ENCODE results near the gene GLTP. TPM values are rescaled to one million over a fixed set of nuclear protein-coding genes. Genes with fewer than 3 reads are reported as not detected.

Gene GLTP
- total and polyA plus RNA-seq, 2 of the 13 experiments (the other 11 are each of a cell fraction or from before 2014, with no cell fraction given) = 10.7 to 12.9 TPM

- TF ChIP-seq ZXDC (CRISPR knock-in tag; IDR thresholded peaks at IDR 0.05) (no peak), PAF1 (CRISPR knock-in tag; IDR thresholded peaks at IDR 0.05) (no peak), TOE1 (CRISPR knock-in tag; IDR thresholded peaks at IDR 0.05) (0 out of 2 replicates have a peak, but pooled peaks have one; percentile 62), ZNF264 (CRISPR knock-in tag; IDR thresholded peaks at IDR 0.05) (no peak), ZSCAN21 (CRISPR knock-in tag; IDR thresholded peaks at IDR 0.05; ENCODE audit: borderline replicate concordance) (no peak), ZNF556 (CRISPR knock-in tag; IDR thresholded peaks at IDR 0.05; ENCODE audit: borderline replicate concordance) (peak; percentile 90; the same call in 1 of the 2 replicates), MIER2 (CRISPR knock-in tag; IDR thresholded peaks at IDR 0.05) (0 out of 2 replicates have a peak, but pooled peaks have one; percentile 41), TARDBP (CRISPR knock-in tag; IDR thresholded peaks at IDR 0.05) (peak; percentile 86), HOXA3 (CRISPR knock-in tag; IDR thresholded peaks at IDR 0.05) (peak; percentile 85), ZNF282 (IDR thresholded peaks at IDR 0.05; ENCODE audit: partially characterized antibody) (no peak), CENPT (CRISPR knock-in tag; IDR thresholded peaks at IDR 0.05; ENCODE audit: low read depth) (0 out of 2 replicates have a peak, but pooled peaks have one; percentile 50), ZNF180 (CRISPR knock-in tag; IDR thresholded peaks at IDR 0.05; ENCODE audit: borderline replicate concordance, low read depth) (no peak), ISX (CRISPR knock-in tag; conservative IDR thresholded peaks at IDR 0.05) (no peak), ZSCAN29 (CRISPR knock-in tag; conservative IDR thresholded peaks at IDR 0.05) (peak; percentile 90), BATF2 (CRISPR knock-in tag; IDR thresholded peaks at IDR 0.05) (no peak; the same call in 1 of the 2 replicates), YY1 (IDR thresholded peaks at IDR 0.05; ENCODE audit: insufficient read depth, insufficient replicate concordance, low read depth, low read length) (peak; percentile 72), ZNF639 (CRISPR knock-in tag; conservative IDR thresholded peaks at IDR 0.05) (0 out of 2 replicates have a peak, but pooled peaks have one; percentile 25), NONO (IDR thresholded peaks at IDR 0.05) (no peak), NONO (CRISPR knock-in tag; conservative IDR thresholded peaks at IDR 0.05) (peak; percentile 87)
- TF ChIP-seq, protein P1, sequence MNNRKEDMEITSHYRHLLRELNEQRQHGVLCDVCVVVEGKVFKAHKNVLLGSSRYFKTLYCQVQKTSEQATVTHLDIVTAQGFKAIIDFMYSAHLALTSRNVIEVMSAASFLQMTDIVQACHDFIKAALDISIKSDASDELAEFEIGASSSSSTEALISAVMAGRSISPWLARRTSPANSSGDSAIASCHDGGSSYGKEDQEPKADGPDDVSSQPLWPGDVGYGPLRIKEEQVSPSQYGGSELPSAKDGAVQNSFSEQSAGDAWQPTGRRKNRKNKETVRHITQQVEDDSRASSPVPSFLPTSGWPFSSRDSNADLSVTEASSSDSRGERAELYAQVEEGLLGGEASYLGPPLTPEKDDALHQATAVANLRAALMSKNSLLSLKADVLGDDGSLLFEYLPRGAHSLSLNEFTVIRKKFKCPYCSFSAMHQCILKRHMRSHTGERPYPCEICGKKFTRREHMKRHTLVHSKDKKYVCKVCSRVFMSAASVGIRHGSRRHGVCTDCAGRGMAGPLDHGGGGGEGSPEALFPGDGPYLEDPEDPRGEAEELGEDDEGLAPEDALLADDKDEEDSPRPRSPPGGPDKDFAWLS (CRISPR knock-in tag; IDR thresholded peaks at IDR 0.05; ENCODE audit: borderline replicate concordance) = no peak
- TF ChIP-seq, protein P2, sequence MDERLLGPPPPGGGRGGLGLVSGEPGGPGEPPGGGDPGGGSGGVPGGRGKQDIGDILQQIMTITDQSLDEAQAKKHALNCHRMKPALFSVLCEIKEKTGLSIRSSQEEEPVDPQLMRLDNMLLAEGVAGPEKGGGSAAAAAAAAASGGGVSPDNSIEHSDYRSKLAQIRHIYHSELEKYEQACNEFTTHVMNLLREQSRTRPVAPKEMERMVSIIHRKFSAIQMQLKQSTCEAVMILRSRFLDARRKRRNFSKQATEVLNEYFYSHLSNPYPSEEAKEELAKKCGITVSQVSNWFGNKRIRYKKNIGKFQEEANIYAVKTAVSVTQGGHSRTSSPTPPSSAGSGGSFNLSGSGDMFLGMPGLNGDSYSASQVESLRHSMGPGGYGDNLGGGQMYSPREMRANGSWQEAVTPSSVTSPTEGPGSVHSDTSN (CRISPR knock-in tag; IDR thresholded peaks at IDR 0.05) = no peak
Observed at GRCh38 chr12:109899783-109900751, 19.7 kb upstream of the GLTP start, which contains the start of gene TCHP (continued).
